HL-60/S4 (cell line): Measurements from ENCODE around the gene LEFTY2.
"Not testable (repeated sequence)": the region's sequence is repeated elsewhere in the genome, so short reads cannot be mapped to it uniquely, and the experiment has no call there.

Source experiments
- in situ Hi-C: fragments of 300-500 bp; cut with MboI; formaldehyde crosslinking; loops from 2 replicates; pipeline ENCODE4 v1.14.3; 2022; ENCODE audit warnings: low sequenced_read_pairs

LEFTY2 gene

DNA sequence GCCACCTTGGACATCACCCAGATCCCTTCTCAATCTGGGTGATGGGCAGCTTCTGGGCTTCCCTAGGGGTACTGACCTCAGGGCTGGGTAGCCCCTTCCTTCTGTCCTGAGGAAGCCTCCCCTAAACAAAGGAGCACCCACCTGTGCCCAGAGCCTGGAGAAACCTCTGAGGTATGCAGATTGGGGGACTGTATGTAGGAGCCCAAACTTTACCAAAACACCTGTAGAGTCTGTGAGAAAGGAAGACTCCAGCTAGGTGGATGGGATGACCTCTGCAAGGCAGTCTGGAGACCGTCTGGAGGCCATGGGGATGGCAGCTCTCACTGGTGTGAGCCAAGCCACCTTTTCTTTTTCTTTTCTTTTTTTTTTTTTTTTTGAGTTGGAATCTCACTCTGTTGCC lies 13.7 kb upstream of the LEFTY2 start:
- in situ Hi-C loops, result no loop called here

DNA sequence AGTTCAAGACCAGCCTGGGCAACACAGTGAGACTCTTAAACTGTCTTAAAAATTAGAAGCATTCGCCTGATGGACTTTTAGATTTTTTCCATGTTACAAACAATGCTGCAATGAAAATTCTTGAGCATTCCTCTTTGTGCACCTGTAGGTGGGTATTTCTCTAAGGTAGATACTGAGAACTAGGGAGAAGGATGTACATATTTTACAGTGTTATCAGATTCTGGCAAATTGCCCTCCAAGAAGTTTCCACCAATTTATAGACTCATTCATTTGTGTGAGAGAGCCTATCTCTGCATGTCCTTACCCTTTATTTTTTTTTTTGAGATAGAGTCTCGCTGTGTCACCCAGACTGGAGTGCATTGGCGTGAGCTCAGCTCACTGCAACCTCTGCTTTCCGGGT lies 12.3 kb upstream of the LEFTY2 start:
- in situ Hi-C loops, result no loop called here

DNA sequence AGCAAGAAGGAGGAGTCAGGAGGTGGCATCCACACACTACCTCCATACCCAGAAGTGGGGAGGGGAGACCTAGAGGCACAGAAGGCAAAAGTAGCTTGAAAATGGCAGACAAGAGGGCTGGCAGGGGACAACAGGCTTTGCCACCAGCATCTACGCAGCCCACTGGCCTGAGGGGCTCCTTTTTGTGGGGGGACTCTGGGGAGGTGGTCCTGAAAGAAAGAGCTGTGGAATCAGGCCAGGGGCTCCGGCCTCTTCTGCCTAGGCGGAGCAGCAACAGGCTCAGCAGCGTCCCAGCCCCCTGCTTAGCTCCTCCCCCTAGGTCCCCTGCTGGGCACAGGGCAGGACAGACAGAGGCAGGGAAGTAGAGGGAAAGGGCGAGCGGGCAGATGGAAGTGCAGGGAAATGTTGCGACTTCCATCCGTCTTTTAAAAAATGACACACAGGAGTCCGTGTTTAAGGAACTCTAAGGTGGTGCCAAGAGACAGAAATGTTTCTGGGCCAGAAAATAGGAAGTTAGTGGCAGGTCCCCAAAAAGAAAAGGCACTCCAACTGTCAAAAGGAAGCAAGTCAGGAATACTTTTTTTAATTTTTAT lies 10.0 kb upstream of the LEFTY2 start:
- in situ Hi-C loops, result no loop called here

DNA sequence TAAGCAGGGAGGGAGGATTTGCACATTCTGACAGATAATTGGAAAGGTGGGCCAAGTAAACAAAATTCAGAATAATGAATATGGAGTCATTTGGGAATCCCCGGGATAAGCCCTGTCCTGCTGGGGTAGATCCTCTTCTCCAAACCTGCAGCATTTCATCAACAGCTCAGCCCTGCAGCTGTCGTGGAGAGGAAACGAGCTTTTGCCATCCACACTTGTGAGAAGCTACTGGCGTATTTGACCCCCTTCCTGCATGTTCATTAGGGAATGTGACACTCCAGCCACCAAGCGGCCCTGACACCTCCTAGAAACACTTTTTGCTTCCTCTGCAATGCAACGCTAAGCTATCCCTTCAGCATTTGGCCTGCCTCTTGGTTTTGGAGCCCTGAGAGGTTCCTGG lies 8.0 kb upstream of the LEFTY2 start:
- in situ Hi-C loops, result no loop called here

DNA sequence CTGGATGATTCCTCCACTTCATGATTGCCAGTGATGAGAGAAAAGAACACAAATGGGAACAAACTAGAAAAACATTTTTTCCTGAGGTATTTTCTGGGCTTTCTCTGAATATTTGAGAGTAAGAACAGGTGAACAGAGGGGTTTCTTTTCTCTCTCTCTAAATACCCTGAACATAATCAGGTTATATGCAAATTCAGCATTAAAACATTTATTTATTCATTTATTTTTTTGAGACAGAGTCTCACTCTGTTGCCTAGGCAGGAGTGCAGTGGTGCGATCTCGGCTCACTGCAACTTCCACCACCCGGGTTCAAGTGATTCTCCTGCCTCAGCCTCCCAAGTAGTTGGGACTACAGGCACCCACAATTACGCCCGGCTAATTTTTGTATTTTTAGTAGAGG lies 5.8 kb upstream of the LEFTY2 start:
- in situ Hi-C loops, result no loop called here

DNA sequence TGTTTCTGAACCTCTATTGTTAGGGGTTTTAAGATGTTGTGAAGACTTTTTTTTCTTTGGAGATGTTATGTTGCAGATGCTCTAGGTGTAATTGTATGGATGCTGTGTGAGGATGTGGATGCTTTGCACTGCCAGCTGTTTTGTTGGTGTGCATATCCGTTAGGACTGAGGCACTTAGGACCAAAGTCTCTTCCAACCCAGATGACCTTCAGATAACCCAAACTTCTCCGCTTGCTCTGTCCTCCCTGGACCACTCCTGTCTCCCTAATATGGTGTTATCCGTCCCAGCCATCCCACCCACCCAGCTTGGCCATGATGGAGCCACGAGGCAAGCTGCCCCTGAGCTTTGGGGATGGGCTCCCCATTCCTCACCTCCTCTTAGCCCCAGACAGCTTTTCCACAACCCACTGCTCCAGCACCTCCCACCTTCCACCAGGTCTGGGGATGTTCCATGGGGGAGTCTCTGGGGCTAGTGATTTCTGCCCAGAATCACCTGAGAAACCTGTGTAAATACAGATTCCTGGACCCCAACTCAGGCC lies 5.1 kb upstream of the LEFTY2 start:
- in situ Hi-C loops, result no loop called here

DNA sequence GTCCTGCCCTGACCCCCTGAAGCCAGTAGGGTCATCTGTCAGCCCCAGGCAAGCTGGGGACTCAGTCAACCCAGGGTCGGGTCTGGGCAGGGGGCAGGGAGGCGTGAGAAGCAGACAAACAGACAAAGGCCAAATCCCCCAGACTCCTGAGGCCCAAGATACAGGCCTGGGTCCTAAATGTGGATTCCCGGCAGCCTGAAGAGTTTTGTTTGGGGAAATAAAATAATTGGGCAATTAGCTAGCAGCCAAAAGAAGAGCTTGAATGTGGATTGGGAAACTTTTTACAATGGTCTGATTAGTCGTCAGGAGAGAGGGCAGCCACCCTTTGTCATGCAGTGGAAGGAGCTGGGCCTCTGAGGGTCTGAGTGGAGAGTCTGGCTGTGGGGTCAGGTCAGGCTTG lies 4.5 kb upstream of the LEFTY2 start:
- in situ Hi-C loops, result no loop called here

DNA sequence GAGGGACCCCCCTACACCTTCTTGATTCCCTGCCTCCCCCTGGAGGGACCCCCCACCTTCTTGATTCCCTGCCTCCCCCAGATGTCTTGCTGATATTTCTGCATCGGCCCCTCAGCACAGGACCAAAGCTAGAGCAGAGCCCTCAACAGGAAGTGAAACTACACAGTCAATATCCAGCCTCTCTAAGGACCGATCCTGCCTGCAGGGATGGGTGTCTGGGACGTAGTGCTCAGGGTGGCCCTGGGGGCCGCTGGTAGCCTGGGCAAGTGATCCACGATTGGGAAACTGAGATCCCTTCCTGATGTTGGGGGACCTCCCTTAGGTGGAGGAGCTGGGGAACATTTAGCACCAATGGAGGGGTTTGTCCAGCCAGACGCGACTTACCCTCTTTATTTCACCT lies 3.9 kb upstream of the LEFTY2 start:
- in situ Hi-C loops, result no loop called here

DNA sequence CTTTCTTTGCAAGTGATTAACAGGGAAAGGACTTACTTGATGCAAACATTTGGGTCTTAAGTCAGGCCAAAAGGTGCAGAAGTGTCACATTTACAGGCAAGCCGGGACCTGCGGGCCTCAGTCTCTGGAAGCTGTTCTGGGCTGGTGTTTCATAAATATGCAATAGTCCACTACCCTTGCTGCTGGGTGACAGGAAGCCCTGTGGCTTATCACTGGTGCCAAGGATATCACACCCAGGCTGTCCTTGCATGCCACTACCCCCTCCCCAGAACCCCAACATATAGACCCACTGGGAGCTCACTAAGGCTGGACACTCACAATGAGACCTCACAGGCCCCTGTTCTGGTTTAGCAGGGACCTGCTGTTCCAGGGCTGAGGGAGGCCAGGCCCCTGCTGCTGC lies 3.4 kb upstream of the LEFTY2 start:
- in situ Hi-C loops, result no loop called here

DNA sequence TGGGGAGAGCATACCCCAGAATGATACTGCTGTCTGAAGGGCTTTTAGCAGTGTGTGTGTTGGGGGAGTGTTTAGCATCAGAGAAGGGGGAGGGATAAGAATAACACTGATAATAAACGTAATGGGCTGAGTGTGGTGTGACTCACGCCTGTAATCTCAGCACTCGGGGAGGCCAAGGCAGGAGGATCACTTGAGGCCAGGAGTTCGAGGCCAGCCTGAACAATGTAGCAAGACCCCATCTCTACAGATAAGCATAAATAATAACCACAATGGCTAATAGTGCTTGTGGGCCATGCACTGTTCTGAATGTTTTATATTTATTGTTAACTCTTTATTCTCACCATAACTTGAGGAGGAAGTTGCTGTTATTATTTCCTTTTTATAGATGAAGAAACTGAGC lies 2.6 kb upstream of the LEFTY2 start:
- in situ Hi-C loops, result no loop called here

DNA sequence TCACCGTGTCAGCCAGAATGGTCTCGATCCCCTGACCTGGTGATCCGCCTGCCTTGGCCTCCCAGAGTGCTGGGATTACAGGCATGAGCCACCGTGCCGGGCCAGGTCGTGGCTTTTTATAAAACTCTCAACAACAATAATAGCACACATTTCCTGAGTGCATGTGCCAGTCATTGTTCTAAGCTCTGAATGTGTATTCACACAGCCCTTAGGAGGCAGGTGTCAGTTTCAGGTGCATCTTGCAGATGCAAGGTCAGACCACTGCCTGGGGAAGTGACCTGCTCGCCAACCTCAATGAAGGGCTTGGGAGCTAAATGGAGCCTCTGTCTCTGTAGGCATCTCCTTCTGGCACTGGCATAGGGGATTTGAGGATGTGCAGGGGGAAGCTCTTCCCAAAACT lies 1.6 kb upstream of the LEFTY2 start:
- in situ Hi-C loops, result no loop called here

DNA sequence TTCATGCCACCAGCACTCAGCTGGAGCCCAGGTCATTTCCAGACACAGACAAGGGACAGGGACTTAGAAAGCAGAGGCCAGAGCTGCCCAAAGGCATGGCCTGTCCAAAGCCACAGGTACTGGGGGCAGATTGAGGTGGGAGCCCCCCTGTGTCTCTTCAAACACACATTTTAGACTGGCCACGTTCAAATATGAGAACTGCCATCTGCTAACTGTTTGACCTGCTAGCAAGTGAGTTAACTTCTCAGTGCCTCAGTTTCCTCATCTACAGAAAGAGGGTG lies 862 bp upstream of the LEFTY2 start:
- in situ Hi-C loops, result no loop called here

DNA sequence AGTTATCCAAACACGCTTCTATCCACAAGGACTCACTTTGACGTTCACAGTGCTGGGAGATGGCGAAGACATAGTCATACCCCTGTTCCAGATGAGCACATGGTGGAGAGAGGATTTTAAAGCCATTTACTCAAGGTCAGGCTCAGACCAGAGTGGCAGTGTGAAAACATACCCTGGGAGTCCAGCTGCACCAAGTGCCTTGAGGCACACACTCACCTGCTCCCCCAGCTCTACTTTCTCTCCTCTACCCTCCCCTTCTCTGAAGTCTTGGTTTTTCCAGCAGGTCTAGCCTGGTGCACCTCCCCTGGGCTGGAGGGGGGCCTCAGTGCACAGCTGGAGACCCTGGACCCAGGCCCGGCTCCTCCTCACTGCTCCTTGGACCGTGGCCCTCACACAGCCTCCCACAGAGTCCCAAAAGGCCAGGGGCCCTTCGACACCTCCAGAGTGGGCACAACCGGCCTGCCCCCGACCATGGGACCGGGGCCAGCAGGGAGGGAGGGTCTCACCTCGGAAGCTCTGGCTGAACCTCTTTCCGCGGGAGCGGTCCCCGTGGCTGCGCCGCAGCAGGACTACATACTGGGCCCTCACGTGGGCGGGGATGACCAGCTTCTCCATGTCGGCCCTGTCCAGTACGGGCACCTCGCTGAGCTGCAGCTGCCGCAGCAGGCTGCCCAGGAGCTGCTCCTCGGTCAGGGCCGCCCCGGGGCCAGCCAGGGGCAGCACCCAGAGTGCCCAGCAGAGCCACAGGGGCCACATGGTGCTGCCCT lies 452 bp downstream of the LEFTY2 start:
- in situ Hi-C loops, result no loop called here

DNA sequence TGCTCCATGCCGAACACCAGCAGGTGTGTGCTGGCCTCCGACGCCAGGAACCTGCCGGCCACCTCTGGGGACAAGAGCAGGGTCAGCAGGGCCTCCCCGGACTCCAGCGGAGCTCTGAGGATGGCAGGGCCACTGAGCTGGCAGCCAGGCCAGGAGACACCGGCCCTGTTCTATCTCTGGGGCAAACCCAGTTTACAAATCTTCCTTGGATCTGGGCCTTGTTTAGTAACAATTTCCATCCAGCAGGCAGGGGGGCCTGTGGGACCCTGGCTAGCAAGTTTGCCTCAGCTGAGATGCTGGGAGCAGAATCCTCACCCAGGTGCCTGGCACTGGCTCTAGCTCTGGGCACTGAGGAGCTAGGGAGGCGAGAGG lies 1.1 kb downstream of the LEFTY2 start:
- in situ Hi-C loops, result not testable (repeated sequence)

DNA sequence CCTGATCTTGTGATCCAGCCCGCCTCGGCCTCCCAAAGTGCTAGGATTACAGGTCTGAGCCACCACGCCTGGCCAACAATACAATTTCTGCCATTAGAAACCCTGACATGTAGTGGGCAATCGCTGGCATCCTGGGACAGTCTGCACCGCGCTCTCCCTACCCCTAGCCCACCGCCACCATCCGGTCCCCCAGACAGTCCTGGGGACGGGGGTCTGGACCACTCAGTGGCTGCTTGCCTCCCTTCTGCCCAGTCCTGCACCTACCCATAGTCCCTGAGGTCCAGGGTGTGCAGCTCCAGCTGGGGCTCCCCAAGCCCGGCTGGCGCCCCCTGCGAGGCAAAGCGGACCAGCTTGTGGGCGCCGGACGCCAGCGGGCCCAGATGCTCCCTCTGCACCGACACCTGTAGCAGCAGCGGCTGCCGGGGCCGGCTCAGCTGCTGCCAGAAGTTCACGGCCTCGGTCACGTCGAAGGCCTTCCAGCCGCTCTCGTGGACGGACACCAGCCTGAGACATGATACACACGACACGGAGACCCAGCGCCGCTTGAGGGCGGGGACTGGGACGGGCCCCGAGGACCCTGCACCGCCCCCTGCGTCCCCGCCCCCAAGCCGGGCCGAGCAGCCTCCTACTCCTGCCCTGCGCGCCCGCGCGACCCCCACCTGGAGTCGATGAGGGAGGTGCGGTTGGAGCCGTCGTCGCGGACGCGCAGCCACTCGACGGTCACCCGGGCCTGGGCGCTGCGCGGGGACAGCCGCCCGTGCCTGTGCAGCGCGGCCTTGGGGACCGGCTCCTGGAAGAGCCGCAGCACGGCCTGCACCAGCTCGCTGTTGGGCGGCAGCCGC lies 1.7 kb downstream of the LEFTY2 start:
- in situ Hi-C loops, result not testable (repeated sequence)

DNA sequence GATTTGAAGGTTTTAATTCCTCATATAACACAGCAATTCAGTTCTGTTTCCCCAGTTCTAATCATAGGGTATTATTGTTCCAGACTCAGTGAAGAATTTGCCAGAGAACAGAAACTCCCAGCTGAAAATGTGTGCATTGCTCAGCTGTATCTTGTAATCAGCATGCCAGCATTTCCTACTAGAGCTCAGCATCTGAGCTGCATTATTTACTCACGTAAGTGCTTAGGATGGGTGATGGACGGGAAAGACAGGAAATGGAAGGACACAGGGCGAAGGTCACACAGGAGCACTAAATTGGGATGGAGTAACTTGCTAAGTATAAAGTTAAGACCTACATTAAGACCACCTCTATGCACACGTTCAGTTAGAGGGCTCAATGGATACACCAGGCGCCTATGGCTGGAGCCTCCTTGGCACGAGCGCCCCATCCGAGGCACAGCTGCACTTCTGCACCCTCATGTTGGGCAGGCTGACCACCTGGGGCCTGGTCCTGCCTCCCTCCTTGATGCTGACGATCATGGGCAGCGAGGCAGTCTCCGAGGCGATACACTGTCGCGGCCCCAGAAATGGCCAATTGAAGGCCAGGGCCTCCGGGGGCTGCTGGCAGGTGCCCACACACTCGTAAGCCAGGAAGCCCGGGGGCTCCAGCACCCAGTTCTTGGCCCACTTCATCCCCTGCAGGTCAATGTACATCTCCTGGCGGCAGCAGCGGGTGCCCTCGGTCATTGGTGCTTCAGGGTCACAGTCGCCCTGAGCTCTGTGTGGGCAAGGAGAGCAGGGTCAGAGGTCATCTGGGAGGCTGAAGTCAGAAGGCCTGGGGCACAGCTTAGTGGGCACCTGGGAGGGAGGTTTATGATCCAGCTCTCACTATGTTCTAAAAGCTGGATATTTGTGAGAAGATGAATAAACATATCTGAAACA lies 3.7 kb downstream of the LEFTY2 start:
- in situ Hi-C loops, result no loop called here

DNA sequence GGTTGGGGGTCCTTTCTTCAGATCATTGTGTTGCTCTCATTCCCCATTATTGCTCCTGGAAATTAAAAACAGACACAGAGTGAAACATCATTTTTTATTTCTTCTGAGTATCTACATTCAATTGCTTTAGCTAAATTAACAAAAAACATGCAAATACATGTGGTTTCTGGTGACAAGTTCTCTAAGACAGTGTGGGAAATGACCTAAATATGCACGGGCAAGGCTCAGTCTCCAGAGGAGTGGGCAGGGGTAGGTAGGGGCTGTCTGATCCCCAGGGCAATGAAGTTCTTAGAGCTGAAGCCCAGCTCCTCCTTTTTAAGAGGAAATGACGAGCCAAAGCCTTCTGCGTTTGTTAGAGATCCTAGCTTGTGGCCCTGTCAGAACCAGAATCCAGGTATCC lies 4.5 kb downstream of the LEFTY2 start:
- in situ Hi-C loops, result no loop called here

DNA sequence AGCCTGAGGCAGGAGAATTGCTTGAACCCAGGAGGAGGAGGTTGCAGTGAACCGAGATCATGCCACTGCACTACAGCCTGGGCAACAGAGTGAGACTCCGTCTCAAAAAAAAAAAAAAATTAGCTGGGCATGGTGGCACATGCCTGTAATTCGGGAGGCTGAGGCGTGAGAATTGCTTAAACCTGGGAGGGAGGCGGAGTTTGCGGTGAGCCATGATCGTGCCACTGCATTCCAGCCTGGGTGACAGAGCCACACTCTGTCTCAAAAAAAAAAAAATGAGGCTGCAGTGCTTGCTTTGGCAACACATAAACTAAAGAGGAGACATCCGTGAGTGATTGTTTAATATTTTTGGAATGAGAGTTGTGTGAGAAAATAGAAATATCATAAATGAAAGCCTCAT lies 4.9 kb downstream of the LEFTY2 start:
- in situ Hi-C loops, result not testable (repeated sequence)

DNA sequence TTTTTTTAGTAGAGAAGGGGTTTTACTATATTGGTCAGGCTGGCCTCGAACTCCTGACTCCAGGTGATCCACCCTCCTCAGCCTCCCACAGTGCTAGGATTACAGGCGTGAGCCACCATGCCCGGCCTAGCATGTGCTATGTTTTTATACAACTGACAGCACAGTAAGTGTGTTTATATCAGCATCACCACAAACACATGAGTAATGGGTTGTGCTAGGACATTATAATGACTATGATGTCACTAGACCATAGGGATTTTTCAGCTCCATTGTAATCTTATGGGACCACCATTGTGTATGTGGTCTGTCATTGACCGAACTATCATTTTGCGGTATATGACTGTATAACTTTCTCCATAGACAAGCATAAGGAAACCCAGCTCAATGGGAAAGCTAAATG lies 6.3 kb downstream of the LEFTY2 start:
- in situ Hi-C loops, result no loop called here

DNA sequence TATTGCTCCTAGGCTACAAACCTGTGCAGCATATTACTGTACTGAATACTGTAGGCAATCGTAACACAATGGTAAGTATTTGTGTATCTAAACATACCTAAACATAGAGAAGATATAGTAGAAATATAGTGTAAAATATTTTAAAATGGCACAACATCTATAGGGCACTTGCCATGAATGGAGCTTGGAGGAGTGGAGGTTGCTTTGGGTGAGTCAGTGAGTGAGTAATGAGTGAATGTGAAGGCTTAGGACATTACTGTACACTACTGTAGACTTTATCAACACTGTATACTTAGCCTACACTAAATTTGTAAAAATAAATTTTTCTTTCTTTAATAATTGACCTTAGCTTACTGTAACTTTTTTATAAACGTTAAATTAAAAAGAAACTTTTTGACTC lies 7.9 kb downstream of the LEFTY2 start:
- in situ Hi-C loops, result no loop called here
